DMS53 (cell line): ENCODE data around the gene AMBRA1.

Source experiments
- DNase-seq: peaks from one replicate; lab custom pipeline; 2025; lab: John Stamatoyannopoulos, UW

AMBRA1 gene

DNA sequence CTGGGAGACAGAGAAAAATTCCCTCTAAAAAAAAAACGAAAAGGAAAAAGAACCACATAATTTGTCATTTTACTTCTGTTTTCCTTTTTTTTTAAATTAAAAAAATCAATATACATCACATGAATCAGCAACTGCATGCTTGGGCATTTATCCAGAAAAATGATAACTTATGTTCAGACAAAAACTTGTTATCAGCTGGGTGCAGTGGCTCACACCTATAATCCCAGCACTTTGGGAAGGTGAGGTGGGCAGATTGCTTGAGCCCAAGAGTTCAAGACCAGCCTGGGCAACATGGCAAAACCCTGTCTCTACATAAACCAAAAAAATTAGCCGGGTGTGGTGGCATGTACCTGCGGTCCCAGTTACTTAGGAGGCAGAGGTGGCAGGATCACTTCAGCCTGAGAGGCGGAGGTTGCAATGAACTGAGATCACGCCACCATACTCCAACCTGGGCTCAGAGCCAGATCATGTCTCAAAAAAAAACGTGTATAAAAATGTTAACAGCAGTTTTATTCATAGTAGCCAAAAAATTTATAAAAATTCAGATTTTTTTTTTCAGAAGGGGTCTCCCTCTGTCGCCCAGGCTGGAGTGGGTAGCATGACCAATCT lies 28.5 kb downstream of the AMBRA1 start:
- DNase-seq: no peak

DNA sequence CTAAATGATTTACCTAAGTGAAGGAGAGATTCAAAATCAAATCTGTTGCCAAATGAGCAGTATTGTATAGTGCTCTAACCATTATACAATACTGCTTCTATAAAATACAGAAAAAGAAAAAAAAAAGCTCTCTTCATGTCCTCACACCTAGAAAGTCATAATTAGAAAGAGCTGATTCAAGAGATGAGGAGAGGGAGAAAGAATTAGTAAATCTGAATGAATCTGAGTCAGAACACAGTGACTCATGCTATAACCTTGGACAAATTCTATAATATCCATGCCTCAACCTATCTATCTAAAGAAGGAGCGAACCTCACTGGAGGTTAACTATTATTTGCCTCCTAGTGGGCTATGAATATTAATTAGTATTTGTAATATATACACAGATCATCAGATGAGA lies 29.4 kb downstream of the AMBRA1 start:
- no peak for DNase-seq

DNA sequence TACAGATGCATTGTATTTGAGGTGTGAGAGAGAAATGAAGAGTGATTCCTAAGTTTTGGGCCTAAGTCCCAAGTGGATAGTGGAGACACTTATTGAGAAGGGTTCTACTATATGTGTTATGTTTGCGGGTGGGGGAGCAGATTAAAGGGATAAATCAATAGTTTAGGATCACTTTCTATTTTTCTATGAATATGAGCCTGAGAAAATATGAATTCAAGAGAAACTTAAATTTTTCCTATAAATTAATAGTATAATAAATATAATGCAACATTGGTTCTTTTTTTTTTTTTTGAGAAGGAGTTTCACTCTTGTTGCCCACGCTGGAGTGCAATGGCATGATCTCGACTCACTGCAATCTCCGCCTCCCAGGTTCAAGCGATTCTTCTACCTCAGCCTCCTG lies 31.3 kb downstream of the AMBRA1 start:
- no peak for DNase-seq

DNA sequence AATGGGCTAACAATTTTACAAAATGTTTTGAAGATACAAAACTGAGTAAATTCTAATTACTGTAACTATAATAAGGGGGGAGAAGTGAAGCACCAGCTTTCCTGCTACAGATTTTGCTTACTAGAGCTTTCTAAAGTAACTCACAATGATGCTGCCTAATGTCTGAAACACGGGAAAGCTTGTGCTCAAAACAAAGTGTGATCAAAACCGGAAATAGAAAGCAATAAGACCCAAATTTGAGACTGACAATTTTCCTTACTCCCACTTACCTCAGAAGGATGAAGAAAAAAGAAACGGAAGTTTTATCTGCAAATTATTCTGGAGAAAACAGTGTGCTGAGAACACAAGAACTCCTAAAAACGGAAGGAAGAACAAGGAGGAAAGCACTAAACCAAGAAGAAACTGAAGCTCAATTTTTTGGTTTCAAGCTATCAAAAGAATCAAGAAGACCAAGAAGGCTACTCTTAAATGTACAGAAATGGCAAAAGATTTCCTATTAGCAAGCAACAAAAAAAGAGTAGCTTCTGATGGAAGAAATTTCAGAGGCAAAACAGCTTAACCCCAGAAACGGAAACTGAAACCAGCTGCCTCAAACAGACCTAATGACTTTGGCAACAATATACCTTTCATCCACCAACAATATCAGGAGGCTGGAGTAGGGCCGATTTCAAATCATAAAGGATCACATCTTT lies 33.4 kb downstream of the AMBRA1 start:
- no peak for DNase-seq

DNA sequence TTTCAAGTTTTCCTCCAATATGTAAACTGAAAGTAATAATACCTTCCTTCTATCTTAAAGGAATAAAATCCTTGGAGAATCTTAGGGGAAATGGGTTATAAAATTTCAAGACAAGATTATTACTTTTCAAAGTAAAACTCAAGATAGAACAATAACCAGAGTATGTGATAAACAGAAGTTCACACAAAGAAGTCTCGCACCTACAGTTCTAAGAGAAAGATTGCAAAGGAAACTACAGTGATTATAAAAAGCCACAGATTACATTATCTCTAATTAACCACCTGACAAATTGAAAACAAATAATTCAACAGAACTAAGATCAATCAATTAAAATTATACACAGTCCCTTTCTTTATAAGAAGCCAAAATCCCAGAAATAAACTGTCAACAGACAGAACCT lies 34.0 kb downstream of the AMBRA1 start:
- DNase-seq: no peak

DNA sequence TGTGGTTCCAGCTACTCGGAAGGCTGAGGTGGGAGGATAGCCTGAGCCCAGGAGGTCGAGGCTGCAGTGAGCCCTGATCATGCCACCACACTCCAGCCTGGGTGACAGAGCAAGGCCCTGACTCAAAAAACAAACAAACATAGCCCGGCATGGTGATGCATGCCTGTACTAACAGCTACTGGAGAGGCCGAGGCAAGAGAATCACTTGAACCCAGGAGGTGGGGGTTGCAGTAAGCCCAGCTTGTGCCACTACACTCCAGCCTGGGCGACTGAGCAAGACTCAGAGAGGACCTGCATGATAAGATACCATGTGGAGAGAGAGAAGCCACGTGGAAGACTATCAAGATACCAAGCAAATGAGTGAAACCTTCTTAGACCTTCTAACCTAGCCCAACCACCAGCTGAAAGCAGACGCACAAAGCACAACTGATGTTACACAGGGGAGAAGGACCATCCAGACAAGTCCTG lies 36.1 kb downstream of the AMBRA1 start:
- DNase-seq: peak; percentile 75

DNA sequence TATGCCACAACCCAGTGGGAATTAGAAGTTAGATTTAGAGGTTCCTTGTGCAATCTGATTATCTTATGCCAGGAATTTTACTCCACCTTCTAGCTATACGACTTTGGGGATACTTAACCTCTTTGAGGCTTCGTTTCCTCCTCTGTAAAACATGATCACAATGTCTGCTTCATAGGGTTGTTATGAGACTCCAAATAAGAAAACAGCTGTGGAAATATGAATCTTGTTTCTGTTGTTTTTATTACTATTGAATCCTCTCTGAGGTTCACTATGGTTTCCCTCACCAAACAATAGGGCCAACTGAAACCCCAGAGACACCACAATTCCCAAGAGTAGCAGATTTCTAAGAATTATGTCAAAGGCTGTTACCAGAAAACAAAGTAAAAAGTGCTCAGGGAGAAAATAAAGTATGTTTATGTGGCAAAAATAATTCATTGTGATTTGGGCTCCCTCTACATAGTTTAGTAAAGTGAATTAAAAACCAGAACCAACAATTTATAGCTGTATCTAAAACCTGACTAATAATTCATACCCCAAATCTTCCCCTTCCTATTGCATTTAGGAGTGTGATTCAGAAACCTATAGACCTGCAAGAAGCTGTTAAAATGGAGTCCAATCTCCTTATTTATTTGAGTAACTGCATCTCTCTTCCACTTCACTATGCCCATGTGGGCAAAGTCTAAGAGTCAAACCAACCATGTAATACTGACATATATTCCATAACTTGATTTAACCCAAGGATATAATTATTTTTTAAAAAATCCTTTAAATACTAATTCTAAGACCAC lies 38.4 kb downstream of the AMBRA1 start:
- DNase-seq: no peak

DNA sequence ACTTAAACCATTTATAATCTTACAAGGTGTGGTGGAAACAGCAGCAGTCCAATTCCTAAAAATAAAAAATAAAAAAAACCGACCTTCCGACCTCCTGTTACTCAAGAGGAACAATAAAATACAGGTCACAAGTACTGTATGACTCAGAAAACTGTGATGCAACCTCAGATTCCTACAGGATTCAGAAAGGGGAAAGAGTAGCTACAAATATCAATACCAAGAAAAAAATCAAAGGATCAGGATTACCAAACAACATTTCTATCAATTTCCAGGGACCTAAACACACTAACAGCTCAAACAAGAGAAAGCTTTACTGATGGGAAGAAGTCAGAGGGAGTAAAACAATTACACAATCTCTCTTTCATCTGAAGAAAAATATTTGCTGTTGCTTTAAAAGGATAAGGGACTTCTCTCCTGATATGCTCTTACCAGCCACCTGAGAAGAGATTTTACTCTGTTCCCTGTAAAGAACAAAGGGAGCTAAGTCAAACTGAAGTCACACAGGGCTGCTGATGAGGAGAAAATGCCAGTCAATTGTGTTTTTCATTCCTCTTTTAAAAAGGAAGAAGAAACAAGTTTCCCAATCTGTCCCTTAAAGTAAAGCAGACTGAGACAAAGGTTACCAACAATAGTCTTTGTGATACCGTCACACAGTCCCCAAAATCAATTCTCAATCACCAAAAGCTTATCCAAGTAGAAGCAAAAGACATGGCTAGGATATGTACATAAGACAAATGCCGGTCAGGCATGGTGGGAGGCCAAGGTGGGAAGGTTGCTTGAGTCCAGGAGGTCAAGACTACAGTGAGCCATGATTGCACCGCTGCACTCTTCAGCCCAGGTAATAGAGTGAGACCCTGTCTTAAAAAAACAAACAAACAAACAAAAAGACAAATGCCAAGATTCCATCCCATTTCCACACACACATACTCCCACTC lies 39.3 kb downstream of the AMBRA1 start:
- DNase-seq: peak; percentile 71

DNA sequence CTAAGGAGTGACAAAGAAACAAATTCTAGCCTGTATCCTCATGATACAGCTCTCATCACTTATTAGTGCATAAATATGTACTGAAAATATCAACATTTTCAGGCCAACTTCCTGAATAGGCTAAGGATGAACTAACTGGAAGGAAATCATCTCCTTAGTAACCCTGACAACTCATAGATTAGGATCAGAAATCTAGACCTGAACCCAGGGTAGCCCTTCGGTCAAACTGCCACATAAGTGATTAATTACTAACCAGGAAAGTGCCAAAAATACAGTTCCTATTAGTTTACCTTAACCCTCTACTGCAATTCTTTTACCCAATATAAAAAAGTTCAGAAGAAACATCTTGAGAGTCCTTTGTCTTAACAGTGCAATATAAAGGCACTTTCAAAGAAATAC lies 40.0 kb downstream of the AMBRA1 start:
- DNase-seq: no peak

DNA sequence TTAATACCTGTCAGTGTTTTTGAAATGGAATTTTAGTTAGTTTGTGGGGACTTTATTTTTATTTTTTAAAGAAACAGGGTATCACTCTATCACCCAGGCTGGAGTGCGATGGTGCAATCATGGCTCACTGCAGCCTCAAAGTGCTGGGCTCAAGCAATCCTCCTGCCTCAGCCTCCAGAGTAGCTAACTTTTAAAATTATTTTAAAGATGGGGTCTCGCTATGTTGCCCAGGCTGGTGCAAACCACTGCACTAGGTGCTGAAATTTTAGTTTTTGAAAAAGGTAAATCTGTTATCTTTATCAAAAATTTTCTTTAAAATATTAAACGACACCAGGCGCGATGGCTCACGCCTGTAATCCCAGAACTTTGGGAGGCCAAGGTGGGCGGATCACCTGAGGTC lies 42.6 kb downstream of the AMBRA1 start:
- no peak for DNase-seq

DNA sequence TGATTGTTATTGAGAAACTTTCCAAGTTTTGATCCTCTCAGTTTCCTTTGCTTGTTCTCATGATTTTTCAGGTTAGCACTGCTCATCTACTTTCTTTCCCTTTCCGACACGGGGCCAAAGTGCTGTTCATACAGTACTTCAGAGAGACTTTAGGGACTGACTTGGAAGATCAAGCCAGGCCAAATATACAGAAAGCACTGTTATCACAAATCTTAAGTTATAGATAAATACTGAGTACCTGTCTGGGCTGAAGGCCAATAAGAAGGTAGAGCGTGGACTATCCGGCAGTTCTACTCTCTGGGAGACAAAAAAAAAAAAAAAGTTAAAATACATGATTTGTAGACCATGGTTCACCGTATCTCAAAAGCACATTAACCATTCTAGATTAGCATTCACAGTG lies 46.2 kb downstream of the AMBRA1 start:
- no peak for DNase-seq

DNA sequence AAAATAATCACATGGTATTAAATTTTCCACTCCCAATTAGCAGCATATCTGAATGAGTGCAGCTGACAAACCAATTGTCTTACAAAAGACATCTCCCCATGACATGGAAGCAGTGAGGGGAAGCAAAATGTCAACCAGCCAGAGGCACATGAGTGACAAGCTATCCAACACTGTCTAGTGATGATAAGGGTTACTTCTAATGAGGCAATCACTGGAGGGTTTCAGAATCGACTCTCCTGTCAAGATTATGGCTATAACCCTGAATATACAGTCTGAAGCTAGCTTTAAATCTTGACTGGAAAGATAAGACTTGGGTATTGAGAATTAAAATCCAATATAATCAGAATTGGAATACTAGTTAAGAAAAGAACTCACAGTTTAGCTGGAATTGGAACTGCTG lies 50.3 kb downstream of the AMBRA1 start:
- no peak for DNase-seq

DNA sequence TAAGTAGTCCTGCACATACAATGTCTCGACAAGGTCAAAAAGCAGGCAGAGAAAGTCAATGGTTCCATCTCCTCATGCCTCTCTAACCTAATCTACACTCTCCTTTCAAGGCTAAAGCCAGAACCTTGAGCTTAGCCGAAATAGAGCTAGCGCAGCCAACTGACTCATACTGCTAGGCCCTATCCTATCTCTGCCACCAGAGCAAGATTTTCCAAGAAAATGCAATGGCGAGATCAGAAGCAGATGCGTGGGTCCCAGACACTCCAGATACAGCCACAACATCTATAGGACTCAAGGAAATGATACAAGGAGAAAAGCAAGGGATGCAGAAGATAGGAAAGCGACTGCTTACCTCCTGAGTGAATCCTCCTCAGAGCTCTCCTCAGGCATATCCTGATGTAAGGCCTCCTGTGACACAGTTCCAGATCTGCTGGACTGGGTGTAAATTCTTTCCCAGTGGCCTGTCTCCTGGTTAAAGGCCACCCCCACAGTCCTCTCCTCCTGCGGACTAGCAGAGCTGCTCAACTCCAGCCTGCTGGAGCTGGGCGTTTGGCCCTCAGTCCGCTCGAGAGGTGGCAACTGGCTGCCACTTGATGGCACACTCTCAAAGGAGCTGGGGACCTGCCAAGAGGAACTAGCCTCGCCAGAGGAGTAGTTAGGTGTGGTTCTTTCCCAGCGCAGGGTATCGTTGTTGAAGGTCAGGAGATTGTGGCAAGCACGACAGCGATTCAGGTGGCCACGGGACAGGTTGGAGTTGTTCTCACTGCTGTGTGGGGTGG lies 52.0 kb downstream of the AMBRA1 start:
- no peak for DNase-seq

DNA sequence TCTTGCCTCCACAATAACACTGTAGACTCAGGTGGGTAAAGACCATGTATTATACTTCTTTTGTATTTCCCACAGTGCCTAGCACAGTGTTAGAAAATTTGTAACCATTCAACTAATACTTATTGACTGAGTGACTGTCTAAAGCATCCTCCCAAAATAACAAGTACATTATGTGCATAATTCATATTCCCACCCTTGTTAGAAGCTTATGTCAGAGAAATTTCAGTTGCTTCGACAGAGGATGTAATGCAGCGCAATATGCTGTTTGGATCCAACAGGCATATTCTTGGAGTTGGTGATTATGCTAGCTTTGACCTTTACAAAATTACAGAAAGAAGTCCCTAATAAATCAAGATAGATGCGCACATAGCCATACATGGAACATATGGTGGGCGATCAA lies 53.0 kb downstream of the AMBRA1 start:
- no peak for DNase-seq

DNA sequence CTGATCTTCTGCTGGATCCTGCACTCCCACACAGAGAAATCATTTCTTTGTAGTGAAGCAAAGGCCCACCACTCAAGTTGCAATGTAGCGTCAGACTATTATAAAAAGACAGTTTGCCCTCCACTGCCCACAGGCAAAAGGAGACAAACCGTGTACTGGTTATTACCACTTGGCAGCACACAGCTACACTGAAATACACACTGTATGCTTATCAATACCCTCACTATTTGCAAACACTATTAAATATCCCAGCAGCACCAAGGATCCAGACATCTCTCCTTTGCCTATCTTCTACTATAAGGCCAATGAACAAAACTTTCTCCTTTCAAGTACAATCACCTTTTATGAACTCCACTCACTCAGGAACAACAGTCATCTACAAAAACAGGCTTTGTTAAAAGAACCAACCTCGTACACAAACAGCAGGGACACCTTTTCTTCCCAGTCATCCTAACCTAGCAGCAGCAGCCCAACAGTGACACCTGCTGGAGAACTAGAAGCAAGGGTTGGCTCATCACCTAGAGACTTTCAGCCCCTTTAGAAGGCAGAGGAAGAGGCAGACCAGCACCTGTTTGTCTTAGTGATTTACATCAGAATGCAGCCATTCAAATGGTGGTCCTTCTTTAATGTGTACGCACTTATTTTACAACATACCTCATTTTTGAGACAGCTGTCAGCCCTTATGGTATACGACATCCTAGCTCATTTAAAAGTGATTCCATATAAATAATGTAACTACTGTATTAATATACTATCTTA lies 56.1 kb downstream of the AMBRA1 start:
- peak; percentile 83 for DNase-seq

DNA sequence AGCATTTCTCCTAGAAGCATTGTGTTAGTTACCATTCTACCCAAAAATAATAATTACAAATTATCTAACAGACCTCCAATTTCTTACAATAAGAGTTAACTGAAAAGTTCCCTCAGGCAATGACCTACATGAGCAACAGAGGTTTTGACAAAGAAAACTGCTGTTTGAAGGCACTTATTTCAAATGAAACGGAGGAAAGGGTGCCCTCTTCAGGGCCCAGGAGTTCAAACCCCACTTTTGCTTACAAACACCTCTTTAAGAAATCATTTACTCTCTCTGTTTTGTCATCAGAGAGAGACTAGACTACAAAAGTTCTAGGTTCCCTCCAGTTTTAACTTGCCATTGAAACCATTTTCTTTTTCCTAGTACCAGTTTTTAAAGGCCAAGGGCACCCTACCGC lies 56.7 kb downstream of the AMBRA1 start:
- no peak for DNase-seq

DNA sequence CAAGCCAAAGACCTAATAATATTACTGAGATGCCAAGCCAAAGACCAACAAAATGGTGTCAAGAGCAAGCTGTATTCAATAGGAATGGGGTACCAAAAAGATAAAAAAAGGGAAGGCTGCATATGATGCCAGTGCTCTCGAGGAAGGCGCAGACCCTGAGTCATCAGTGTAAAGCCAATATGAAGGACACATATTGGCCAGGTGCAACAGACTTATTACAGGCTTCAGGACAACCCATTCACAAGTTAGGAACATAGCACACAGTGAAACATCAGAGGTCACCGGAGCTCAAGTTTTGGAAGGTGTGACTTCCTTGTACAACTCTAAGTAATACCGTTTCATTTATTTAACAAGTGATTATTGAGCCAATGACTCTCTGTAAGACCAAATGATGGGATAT lies 58.1 kb downstream of the AMBRA1 start:
- DNase-seq: no peak

DNA sequence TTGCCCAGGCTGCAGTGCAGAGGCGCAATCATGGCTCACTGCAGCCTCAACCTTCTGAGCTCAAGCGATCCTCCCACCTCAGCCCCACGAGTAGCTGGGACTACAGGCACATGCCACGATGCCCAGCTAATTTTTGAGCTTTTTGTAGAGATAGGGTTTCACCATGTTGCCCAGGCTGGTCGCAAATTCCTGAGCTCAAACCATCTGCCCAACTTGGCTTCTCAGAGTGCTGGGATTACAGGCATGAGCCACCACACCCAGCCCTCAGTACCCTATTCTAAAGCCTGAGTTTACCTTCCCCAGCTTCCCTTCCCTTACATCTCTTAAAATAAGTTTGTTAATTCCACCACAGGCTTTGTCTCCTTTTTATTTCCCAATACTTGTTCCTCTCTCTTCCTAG lies 59.1 kb downstream of the AMBRA1 start:
- DNase-seq: no peak

DNA sequence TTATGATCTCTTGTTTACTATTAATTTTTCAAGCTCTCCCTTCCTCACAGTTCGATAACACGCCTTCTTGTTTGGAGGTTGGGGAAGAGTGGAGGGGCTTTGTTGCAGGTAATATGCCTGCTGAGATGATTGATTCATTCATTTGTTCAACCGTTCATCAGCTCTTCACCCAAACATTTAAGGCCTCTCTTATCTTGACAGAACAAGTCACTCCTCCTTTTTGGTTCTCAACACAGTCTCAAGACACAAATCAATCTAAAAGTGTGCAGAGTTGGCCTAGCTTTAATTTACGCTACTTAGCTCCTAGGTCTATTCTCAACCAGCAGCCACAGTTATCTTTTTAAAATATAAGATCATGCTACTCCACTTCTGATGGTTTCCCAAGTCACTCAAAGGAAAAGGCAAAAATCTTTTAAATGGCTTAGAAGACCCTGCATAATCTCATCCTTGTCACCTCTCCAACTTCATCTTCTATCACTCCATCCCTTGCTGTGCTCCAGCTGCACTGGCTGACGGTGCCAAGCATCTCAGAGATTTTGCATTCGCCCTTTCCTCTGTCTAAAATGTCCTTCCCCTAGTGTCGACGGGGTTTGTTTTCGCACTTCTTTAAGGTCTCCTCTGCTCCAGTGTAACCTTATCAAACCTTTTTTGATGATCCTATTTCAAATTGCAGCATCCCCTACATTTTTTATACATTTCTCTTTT lies 60.3 kb downstream of the AMBRA1 start:
- no peak for DNase-seq
